Muscle layer of colon (tissue), 2 donors: ENCODE data around the gene LSP1.

Experiments used
- H3K27ac ChIP-seq: one replicate; pipeline ENCODE4 v1.7.0; 2013; ENCODE audit warnings: low read depth, mild to moderate bottlenecking, low read length, moderate library complexity
- H3K27me3 ChIP-seq, 2 donors: one replicate each; pipeline ENCODE4 v1.7.0; 2013; ENCODE audit warnings: low read length in 2 of 2, mild to moderate bottlenecking in 2 of 2; ENCODE audit not compliant: insufficient read depth in 2 of 2, control insufficient read depth in 1 of 2
- H3K36me3 ChIP-seq: one replicate; pipeline ENCODE4 v1.7.0; 2013; ENCODE audit warnings: mild to moderate bottlenecking, low read length; ENCODE audit not compliant: insufficient read depth
- H3K4me1 ChIP-seq: one replicate; pipeline ENCODE4 v1.7.0; 2013; ENCODE audit warnings: mild to moderate bottlenecking, low read length; ENCODE audit not compliant: insufficient read depth
- H3K4me3 ChIP-seq, 2 donors: one replicate each; pipeline ENCODE4 v1.7.0; 2013; ENCODE audit warnings: low read length in 2 of 2, low read depth in 1 of 2, mild to moderate bottlenecking in 1 of 2, moderate library complexity in 1 of 2
- H3K9ac ChIP-seq: one replicate; pipeline ENCODE4 v1.7.0; 2013; ENCODE audit warnings: low read length
- H3K9me3 ChIP-seq: one replicate; pipeline ENCODE4 v1.7.0; 2013; ENCODE audit warnings: mild to moderate bottlenecking, low read length
- donor health status: abdominal sarcoma.
- donor health status: Adenocarcinoma of cecum.

The LSP1 gene

DNA sequence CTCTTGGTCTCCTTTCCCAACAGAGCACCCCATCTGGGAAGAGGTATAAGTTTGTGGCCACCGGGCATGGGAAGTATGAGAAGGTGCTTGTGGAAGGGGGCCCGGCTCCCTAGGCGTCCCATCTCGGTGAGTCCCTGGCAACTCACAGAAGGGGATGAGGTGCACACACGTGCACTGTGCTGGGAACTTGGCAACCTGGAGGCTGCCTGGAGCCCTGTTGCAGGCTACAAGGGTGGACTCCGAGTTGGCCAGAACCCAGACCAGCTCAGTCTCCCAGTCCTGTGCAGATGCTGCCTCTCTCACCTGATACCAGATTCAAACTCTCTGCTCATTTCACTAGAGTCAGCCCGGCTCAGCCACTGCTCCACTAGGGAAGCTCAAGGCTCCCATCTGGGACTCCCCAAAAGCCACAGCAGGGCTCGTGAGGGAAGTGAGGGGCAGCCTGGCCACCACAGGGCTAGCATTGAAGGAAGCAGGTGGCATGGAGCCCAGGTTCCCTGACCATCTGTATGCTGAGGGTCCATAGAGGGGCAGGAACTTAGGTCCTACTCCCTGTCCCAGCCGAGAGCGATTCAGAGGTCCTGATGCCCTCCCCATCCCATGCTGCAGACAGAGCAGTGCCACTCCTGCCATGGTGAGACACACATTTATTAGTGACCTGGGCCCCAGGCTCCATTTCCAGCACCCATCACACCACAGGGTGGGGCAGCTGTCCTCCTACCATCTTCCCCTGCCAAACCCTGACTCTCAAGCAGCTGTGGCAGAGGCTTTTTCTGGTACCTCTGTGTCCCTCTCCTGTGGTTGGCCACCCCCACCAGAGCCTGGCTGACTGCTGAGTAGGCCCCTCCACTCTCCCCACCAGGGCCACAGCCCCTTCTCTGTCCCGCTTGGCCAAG lies 34.8 kb downstream of the LSP1 start:
- H3K27ac ChIP-seq = no peak overlapping the region
- peaks cover 0 to 4% of the 10 kb centered on the region in 2 donors for H3K27me3 ChIP-seq
- H3K9me3 ChIP-seq = no peaks in the 10 kb centered on the region
- H3K9ac ChIP-seq = no peak overlapping the region
- peaks cover 5% of the 10 kb centered on the region for H3K36me3 ChIP-seq
- no peaks in the 10 kb centered on the region for H3K4me1 ChIP-seq
- no peak overlapping the region for H3K4me3 ChIP-seq

DNA sequence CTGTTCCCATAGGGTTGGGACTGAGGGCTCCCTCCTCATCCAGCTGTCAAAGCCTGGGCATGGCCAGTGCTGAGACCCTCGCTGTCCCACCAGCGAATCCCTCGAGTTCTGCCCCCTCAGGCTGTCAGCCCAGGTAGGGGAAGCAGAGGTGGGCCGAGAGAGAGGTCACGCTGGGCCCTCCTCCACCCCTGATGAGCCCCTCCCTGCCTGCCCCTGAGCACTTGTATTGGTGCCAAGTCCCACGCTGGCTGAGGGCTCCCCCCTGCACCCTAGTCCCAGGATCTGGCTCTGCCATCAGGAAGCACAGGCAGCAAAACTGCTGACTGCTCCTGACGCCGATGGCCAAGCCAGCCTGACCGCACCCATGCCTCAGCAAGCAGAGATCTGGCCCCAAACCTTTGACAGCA lies 35.5 kb downstream of the LSP1 start:
- peaks cover 5% of the 10 kb centered on the region for H3K36me3 ChIP-seq
- H3K4me3 ChIP-seq = no peak overlapping the region
- H3K9me3 ChIP-seq = no peaks in the 10 kb centered on the region
- H3K27ac ChIP-seq = no peak overlapping the region
- H3K4me1 ChIP-seq = no peaks in the 10 kb centered on the region
- no peak overlapping the region for H3K9ac ChIP-seq
- H3K27me3 ChIP-seq = peaks cover 0 to 4% of the 10 kb centered on the region in 2 donors

DNA sequence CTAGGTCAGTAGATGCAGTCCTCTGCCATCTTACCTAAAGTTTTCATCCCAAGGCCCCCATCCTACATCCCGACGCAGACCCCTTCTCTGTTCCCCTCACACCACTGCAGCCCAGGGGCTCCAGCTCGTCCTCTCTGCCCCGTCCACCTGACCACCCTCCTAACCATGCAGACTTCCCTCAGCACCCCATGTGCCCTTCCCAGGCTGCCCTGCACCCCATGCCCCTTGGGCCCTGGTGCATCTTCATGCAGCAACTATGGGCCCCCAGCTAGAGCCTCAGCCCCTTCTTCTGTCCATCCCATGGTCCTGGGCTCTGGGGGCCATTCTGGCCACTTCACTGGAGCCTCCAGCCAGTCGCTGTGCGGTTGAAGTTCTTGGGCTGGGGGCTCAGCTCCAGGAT lies 35.9 kb downstream of the LSP1 start:
- peaks cover 5% of the 10 kb centered on the region for H3K36me3 ChIP-seq
- H3K4me1 ChIP-seq = no peaks in the 10 kb centered on the region
- H3K4me3 ChIP-seq = no peak overlapping the region
- no peaks in the 10 kb centered on the region for H3K9me3 ChIP-seq
- peaks cover 0 to 4% of the 10 kb centered on the region in 2 donors for H3K27me3 ChIP-seq
- no peak overlapping the region for H3K27ac ChIP-seq
- H3K9ac ChIP-seq = no peak overlapping the region

DNA sequence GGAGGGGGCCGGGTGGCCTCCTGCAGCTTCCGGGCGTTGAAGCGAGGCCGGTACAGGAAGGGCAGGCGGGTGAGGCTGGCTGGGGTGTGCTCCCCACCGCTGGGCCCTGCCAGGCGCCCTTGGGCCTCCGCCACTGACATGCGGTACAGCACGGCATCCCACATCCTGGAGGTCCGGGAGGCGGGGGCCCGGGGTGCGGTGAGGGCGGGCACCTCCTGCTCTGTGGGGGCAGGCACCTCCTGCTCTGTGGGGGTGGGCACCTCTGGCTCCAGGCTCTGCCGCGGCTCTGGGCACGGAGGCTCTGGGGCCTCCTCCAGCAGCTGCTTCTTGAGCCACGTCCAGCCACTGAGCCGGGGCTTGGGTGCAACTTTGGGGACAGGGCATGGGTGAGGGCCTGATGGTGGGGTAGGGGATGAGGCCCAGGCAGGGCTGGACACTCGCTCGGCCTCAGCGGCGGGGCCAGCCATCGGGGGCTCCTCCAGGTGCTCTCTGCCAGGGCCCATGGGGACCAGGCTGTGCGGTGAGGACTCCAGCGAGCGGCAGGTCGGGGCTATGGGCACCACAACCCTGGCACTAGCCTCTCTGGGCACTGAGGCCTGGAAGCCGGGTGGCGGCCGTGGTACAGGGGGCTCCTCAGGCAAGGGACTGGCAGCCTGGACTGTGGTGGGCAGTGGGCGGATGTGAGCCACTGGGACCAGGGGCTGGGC lies 36.5 kb downstream of the LSP1 start:
- Histone ChIP-seq H3K27ac (no peak overlapping the region), H3K36me3 (peaks cover 4% of the 10 kb centered on the region), H3K4me3 (no peak overlapping the region), H3K9me3 (no peaks in the 10 kb centered on the region), H3K27me3 (peaks cover 0 to 4% of the 10 kb centered on the region in 2 donors), H3K9ac (no peak overlapping the region), H3K4me1 (no peaks in the 10 kb centered on the region)

DNA sequence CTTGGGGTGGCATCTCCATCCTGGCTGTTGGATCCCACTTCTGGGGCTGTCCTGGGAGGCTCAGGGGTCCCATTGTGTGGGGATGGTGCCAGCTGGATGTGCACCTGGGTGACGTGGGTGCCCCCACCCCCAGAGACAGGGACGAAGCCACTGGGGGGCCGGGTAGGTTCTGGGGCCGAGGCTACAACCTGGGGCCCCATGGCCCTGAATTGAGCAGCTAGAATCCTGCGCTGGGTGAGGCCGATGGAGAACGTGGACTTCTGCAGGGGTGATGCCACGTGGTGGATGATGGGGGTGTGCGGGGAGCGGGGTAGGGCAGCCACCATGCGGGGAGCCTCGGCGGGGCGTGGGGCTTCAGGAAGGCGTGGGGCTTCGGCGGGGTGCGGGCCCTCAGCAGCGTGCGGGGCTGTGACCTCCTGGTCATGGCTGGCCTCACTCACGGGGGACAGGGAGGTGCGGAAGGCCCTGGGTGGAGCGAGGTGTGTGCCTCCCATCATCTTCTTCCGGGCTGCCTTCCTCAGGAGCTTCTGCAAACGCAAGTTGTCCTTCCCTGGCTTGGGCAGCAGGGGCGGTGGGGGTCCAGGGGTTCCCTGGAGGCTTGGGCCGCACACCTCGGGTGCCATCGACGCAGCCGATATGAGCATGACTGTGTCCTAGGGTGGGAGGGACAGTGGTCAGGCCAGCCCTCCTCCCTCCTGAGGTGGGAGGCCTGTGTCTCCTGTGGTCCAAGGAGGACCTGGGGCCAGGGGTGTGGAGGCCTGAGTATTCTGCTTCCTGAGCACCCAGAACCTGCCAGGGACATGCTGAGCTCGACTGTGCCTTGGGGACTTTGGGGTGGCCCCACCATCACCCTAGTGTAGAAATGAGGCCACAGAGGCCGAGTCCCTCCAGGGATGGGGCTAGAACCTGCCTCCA lies 37.3 kb downstream of the LSP1 start:
- Histone ChIP-seq H3K27ac (no peak overlapping the region), H3K9me3 (no peaks in the 10 kb centered on the region), H3K4me1 (no peaks in the 10 kb centered on the region), H3K4me3 (no peak overlapping the region), H3K27me3 (peaks cover 0 to 4% of the 10 kb centered on the region in 2 donors), H3K9ac (no peak overlapping the region), H3K36me3 (no peaks in the 10 kb centered on the region)

DNA sequence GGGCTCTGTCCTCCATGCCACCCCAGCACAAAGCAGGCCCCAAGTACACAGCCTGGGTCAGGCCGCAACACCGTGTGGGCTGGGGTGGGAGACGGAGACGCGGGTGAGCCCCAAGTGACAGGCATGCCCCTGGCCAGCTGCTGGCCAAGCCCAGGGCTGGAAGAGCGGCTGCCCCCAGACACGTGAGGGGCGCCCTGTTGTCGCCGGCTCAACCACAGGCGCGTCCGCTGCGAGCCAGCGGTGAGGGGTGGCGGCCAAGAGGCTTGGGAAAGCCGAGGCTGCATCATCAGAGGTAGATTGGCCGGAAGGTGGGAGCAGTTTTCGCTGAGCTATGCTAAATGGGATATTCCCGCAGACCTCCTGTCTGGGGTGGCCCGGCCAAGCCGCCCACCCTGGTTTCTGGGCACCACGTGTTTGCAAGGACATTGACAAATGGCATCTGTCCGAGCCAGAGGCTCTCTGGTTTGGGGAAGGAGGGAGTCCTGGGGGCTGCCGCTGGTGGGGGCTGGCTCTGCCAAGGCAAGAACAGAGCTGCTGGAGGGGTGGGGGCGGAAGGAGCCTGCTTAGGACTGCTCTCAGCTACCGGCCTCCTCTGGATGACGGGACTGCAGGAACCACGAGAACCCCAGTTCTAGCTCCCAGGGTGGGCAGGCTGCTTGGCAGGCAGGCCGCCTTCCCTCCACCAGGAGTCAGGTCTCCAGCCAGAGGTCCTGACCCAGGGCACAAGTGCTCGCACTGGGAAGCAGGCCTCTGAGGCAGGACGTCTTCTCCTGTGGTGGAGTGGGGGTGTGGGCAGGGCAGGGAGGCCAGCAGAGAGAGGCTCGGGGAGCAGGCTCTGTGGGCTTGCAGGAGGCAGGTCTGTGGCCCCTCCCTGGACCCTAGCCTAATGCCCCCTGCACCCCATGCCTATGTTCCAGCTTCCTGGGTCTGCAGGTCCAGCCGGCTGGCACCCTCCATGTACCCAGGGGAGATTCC lies 38.3 kb downstream of the LSP1 start:
- Histone ChIP-seq H3K36me3 (no peaks in the 10 kb centered on the region), H3K4me1 (no peaks in the 10 kb centered on the region), H3K27me3 (peaks cover 0 to 4% of the 10 kb centered on the region in 2 donors), H3K9me3 (no peaks in the 10 kb centered on the region), H3K27ac (no peak overlapping the region), H3K4me3 (no peak overlapping the region), H3K9ac (no peak overlapping the region)

DNA sequence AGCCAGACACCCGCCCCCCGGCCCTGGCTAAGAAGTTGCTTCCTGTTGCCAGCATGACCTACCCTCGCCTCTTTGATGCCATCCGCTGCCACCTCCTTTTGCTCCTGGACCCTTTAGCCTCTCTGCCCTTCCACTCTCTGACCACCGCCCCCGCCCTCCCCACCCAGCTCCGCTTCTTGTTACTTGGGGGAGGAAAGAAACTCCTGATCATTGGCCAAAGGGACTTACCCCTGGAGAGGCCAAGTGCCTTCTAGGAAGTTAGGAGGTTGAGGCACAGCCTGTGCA lies 38.9 kb downstream of the LSP1 start, which contains the start of gene PRR33:
Gene PRR33, minus strand, starts transcription at position 65 of the 285 bp plus-strand sequence. CDS start 1,311 bp downstream, outside the sequence.
- no peaks in the 10 kb centered on the region for H3K9me3 ChIP-seq
- H3K4me3 ChIP-seq = no peak within 1 kb of the TSS
- H3K27ac ChIP-seq = no peak within 1 kb of the TSS
- no peak within 1 kb of the TSS for H3K9ac ChIP-seq
- peaks cover 0 to 4% of the 10 kb centered on the region in 2 donors for H3K27me3 ChIP-seq
- no peaks in the 10 kb centered on the region for H3K4me1 ChIP-seq
- H3K36me3 ChIP-seq = no peaks in the 10 kb centered on the region

DNA sequence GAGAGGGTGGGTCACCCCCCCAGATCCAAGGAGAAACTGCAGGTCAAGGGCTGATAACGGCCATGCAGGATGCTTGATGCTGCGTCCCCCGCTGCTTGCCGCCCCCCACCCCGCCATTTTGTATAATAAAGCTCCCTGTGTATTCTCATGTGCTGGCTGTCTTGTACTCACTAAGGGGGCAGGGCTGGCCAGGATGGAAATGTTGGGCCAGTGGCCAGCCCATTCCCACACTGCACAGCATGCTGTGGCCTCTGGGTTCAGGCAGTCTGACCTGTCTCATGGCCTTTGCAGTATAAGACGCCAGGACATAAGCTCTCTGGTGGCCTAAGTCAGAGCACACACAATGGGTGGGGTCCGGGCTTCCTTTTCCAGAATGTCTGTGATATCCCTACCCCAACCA lies 39.2 kb downstream of the LSP1 start:
- H3K27ac ChIP-seq = no peak overlapping the region
- no peak overlapping the region for H3K4me3 ChIP-seq
- no peak overlapping the region for H3K9ac ChIP-seq
- H3K36me3 ChIP-seq = no peaks in the 10 kb centered on the region
- H3K27me3 ChIP-seq = peaks cover 0 to 4% of the 10 kb centered on the region in 2 donors
- no peaks in the 10 kb centered on the region for H3K4me1 ChIP-seq
- H3K9me3 ChIP-seq = no peaks in the 10 kb centered on the region

DNA sequence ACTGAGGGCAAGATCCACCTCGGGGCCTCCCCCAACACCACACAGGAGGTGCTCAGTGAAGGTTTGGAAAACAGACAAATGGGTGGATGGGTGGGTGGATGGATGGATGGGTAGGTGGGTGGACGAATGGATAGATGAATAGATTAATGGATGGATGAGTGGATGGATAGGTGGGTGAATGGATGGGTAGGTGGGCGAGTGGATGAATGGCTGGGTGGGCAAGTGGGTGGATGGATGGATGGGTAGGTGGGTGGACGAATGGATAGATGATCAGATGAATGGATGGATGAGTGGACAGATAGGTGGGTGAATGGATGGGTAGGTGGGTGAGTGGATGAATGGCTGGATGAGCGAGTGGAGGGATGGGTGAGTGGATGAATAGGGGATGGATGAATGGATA lies 39.7 kb downstream of the LSP1 start:
- H3K27me3 ChIP-seq = peaks cover 0 to 4% of the 10 kb centered on the region in 2 donors
- no peaks in the 10 kb centered on the region for H3K9me3 ChIP-seq
- no peak overlapping the region for H3K9ac ChIP-seq
- H3K4me1 ChIP-seq = no peaks in the 10 kb centered on the region
- H3K27ac ChIP-seq = no peak overlapping the region
- no peaks in the 10 kb centered on the region for H3K36me3 ChIP-seq
- no peak overlapping the region for H3K4me3 ChIP-seq

DNA sequence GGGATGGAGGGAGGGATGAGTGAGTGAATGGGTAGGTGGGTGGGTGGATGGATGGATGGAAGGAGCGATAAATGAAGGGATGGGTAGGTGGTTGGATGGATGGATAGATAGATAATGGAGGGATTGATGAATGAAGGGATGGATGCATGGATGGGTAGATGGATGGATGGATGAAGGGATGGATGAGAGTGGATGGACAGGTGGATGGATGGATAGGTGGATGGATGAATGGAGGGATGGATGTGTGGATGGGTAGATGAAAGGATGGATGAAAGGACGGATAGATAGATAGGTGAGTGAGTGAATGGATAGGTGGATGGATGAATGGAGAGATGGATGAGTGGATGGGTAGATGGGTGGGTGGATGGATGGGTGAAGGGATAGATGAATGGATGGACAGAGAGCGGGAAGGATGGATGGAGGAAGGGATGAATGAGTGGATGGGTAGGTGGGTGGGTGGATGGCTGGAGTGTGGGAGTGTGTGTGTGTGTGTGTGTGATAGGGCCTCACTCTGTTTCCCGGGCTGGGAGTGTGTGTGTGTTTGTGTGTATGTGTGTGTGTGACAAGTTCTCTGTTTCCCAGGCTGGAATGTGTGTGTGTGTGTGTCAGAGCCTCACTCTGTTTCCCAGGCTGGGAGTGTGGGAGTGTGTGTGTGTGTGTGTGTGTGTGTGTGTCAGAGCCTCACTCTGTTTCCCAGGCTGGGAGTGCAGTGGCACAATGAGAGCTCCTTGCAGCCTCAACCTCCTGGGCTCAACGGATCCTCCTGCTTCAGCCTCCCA lies 40.9 kb downstream of the LSP1 start:
- Histone ChIP-seq H3K9me3 (no peaks in the 10 kb centered on the region), H3K36me3 (no peaks in the 10 kb centered on the region), H3K4me1 (no peaks in the 10 kb centered on the region), H3K4me3 (no peak overlapping the region), H3K27ac (no peak overlapping the region), H3K9ac (no peak overlapping the region), H3K27me3 (peaks cover 0 to 4% of the 10 kb centered on the region in 2 donors)
